ENCODE measurements around the gene MARK2.
A peak's percentile ranks its signal among the peaks of the same experiment; 100 is the strongest.

MARK2 gene

GRCh38 chr11:63920939-63921417, 82.1 kb downstream of the MARK2 start:
- DNase-seq (peak; percentile 66), ATAC-seq (no peak)
- Mint-ChIP-seq H3K4me3 (no peak overlapping the region), H3K36me3 (ENCODE audit: low read depth) (no peaks in the 10 kb centered on the region), H3K27me3 (peaks cover 10% of the 10 kb centered on the region), H3K27ac (no peak overlapping the region), H3K9me3 (no peaks in the 10 kb centered on the region), H3K4me1 (peaks cover 13% of the 10 kb centered on the region)

DNA sequence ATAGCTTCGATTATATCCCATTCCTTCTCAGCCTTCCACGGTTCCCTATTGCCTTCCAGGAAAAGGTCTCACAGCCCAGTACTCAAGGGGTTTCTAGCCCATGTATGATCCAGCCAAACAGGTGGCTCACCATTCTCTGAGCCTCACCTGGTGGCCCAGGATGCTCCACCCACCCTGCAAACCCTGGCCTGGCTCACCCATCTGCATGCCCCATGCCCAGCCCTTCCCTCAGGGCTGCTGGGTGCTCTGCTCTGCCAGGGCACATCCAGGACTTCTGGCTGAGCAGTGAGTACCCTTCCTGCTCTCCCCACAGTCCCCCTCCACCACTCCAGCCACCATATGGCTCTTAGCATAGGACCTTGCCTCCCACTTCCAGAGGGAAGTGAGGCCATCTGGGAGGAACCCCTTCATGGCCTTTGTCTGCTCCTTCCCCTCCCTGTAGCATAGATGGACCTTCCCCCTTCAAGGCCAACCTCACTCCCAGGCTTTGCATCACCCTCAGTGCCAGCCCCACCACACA, 83.8 kb downstream of the MARK2 start:
- Mint-ChIP-seq H3K36me3 (ENCODE audit: low read depth) (no peaks in the 10 kb centered on the region), H3K27ac (no peak overlapping the region), H3K27me3 (peaks cover 7% of the 10 kb centered on the region), H3K4me3 (no peak overlapping the region), H3K4me1 (peaks cover 6% of the 10 kb centered on the region), H3K9me3 (no peaks in the 10 kb centered on the region)
- ATAC-seq (no peak), DNase-seq (no peak)

DNA sequence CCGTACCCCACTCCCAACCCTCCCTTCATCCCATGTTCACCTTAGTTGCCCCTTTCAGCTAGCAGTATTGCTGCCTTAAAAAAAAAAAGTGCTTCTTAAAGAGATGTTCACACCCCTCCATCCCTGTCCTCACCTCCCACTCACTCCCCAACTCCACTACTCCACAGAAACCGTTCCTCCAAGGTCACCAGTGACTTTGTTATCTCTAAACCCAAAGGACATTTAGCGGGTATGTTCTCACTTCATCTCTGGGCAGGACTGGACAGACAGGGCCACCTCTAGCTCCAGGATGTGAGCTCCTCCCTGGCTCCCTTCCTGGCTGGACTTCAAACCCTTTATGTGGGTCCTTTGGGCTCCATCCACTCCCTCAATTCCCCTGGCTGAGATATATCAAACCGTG, 84.4 kb downstream of the MARK2 start:
- Mint-ChIP-seq H3K36me3 (ENCODE audit: low read depth) (no peaks in the 10 kb centered on the region), H3K27me3 (peaks cover 7% of the 10 kb centered on the region), H3K9me3 (no peaks in the 10 kb centered on the region), H3K4me1 (peaks cover 6% of the 10 kb centered on the region), H3K4me3 (no peak overlapping the region), H3K27ac (no peak overlapping the region)
- ATAC-seq (no peak), DNase-seq (no peak)

- H3K27me3 Mint-ChIP-seq = no peaks in the 10 kb centered on the region
- no peaks in the 10 kb centered on the region for H3K4me1 Mint-ChIP-seq
- H3K36me3 Mint-ChIP-seq (ENCODE audit: low read depth) = no peaks in the 10 kb centered on the region
- no peak overlapping the region for H3K4me3 Mint-ChIP-seq
- H3K9me3 Mint-ChIP-seq = no peaks in the 10 kb centered on the region
- ATAC-seq (no peak), DNase-seq (no peak)
- no peak overlapping the region for H3K27ac Mint-ChIP-seq
Measured at GRCh38 chr11:63929616-63930015, 90.7 kb downstream of the MARK2 start.

- Mint-ChIP-seq H3K4me3 (no peak overlapping the region), H3K9me3 (no peaks in the 10 kb centered on the region), H3K4me1 (no peaks in the 10 kb centered on the region), H3K27me3 (no peaks in the 10 kb centered on the region), H3K27ac (no peak overlapping the region), H3K36me3 (ENCODE audit: low read depth) (no peaks in the 10 kb centered on the region)
- no peak for ATAC-seq
- DNase-seq = no peak
Measured at GRCh38 chr11:63931045-63931444, 92.1 kb downstream of the MARK2 start.

DNA sequence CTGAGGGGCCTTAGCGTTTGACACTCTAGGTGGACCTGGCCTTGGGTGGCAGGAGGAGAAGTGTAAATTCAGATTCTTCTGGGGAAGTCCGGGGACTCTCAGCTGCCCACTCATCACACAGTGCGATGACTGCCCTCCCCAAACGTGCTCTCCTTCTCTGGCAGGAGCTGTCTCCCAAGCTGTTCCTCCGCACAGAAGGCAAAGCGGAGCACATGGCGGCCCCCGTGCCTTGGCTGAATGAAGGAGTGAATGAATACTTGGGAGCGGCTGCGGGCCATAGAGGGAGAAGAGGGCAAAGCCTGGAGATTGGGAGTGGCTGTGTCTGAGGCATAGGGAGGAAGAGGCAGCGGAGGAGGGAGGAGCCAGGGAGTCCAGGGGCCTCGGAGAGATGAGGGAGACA, 93.0 kb downstream of the MARK2 start:
- H3K4me3 Mint-ChIP-seq = no peak overlapping the region
- no peaks in the 10 kb centered on the region for H3K27me3 Mint-ChIP-seq
- H3K4me1 Mint-ChIP-seq = no peaks in the 10 kb centered on the region
- DNase-seq = no peak
- H3K36me3 Mint-ChIP-seq (ENCODE audit: low read depth) = no peaks in the 10 kb centered on the region
- no peak for ATAC-seq
- H3K27ac Mint-ChIP-seq = no peak overlapping the region
- no peaks in the 10 kb centered on the region for H3K9me3 Mint-ChIP-seq

GRCh38 chr11:63933459-63933858, 94.5 kb downstream of the MARK2 start:
- Mint-ChIP-seq H3K27ac (no peak overlapping the region), H3K36me3 (ENCODE audit: low read depth) (no peaks in the 10 kb centered on the region), H3K4me3 (no peak overlapping the region), H3K4me1 (peaks cover 9% of the 10 kb centered on the region), H3K9me3 (no peaks in the 10 kb centered on the region), H3K27me3 (no peaks in the 10 kb centered on the region)
- ATAC-seq (no peak), DNase-seq (no peak)

- H3K9me3 Mint-ChIP-seq = no peaks in the 10 kb centered on the region
- DNase-seq = peak; percentile 44
- no peaks in the 10 kb centered on the region for H3K27me3 Mint-ChIP-seq
Measured at GRCh38 chr11:63937713-63938478, 99.0 kb downstream of the MARK2 start.

GRCh38 chr11:63938479-63939396, 99.8 kb downstream of the MARK2 start, which contains the start of gene NAA40:
Gene NAA40 (plus strand): TSS chr11:63939002. CDS start chr11:63939097, 95 bp downstream.
- ATAC-seq (peak; percentile 97), DNase-seq (peak; percentile 96)
- Mint-ChIP-seq H3K4me3 (peak within 1 kb of the TSS; percentile 83), H3K27me3 (no peaks in the 10 kb centered on the region), H3K9me3 (no peaks in the 10 kb centered on the region), H3K36me3 (ENCODE audit: low read depth) (peaks cover 2% of the 10 kb centered on the region), H3K27ac (peak within 1 kb of the TSS; percentile 86), H3K4me1 (peaks cover 25% of the 10 kb centered on the region)

More at GRCh38 chr11:63937713-63938478, 99.0 kb downstream of the MARK2 start:
- Mint-ChIP-seq H3K4me3 (peak overlapping the region; percentile 83), H3K36me3 (ENCODE audit: low read depth) (peaks cover 2% of the 10 kb centered on the region), H3K4me1 (peaks cover 25% of the 10 kb centered on the region), H3K27ac (peak overlapping the region; percentile 86)
- peak; percentile 16 for ATAC-seq

- Mint-ChIP-seq H3K36me3 (ENCODE audit: low read depth) (peaks cover 2% of the 10 kb centered on the region), H3K27ac (peak overlapping the region; percentile 80), H3K4me1 (peaks cover 25% of the 10 kb centered on the region), H3K9me3 (no peaks in the 10 kb centered on the region), H3K27me3 (no peaks in the 10 kb centered on the region), H3K4me3 (peak overlapping the region; percentile 83)
- ATAC-seq (no peak), DNase-seq (no peak)
Measured at GRCh38 chr11:63939397-63939891, 100.5 kb downstream of the MARK2 start.

DNA sequence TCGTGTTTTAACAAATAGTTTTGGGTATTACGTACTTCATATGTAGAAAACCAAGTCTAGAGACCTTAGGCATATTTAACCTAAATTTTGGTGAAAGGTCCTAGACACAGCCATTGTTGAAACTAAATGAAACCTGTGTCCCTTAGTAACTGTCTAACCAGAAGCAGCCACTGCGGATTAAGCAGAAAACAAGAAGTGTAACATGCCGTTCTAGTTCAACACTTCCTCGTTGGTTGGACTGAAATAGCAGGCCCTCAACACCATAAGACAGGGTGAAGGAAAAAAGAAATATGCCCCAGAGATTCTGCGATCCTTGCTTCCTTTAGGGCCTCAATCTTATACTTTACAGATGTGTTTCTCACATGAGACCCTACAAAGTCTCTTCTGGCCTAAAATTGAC, 101.9 kb downstream of the MARK2 start:
- Mint-ChIP-seq H3K27ac (no peak overlapping the region), H3K4me1 (peaks cover 25% of the 10 kb centered on the region), H3K27me3 (no peaks in the 10 kb centered on the region), H3K9me3 (no peaks in the 10 kb centered on the region), H3K36me3 (ENCODE audit: low read depth) (peaks cover 2% of the 10 kb centered on the region), H3K4me3 (peak overlapping the region; percentile 83)
- ATAC-seq (no peak), DNase-seq (no peak)

- ATAC-seq (no peak), DNase-seq (no peak)
- Mint-ChIP-seq H3K36me3 (ENCODE audit: low read depth) (peaks cover 4% of the 10 kb centered on the region), H3K27me3 (no peaks in the 10 kb centered on the region), H3K4me1 (peaks cover 25% of the 10 kb centered on the region), H3K9me3 (no peaks in the 10 kb centered on the region), H3K4me3 (no peak overlapping the region), H3K27ac (no peak overlapping the region)
Measured at GRCh38 chr11:63941901-63942300, 103.0 kb downstream of the MARK2 start.

DNA sequence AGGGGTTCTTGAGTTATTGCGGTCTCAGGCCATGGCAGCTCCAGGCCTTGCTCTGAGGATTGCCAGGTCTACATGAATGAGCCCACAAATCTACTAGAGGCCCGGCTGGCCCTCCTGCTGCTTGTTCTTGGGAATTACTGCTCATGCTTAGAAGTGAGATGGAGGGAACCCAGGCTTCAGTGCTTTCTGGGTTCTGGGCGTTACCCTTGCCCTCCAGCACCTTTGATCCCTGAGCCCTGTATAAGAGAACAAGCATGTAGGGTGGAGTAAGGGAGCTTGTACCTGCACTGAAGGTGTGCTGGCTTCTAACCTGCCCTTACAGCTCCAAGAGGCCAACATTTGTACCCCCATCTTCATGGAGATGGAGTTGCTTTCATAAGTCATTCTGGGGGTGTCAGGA, 103.9 kb downstream of the MARK2 start:
- Mint-ChIP-seq H3K36me3 (ENCODE audit: low read depth) (peaks cover 4% of the 10 kb centered on the region), H3K4me3 (no peak overlapping the region), H3K4me1 (peaks cover 21% of the 10 kb centered on the region), H3K9me3 (no peaks in the 10 kb centered on the region), H3K27ac (no peak overlapping the region), H3K27me3 (no peaks in the 10 kb centered on the region)
- DNase-seq = no peak
- ATAC-seq = no peak

GRCh38 chr11:63944987-63945386, 106.1 kb downstream of the MARK2 start:
- H3K4me1 Mint-ChIP-seq = peaks cover 11% of the 10 kb centered on the region
- H3K27ac Mint-ChIP-seq = no peak overlapping the region
- ATAC-seq (no peak), DNase-seq (no peak)
- no peak overlapping the region for H3K4me3 Mint-ChIP-seq
- H3K36me3 Mint-ChIP-seq (ENCODE audit: low read depth) = peaks cover 7% of the 10 kb centered on the region
- no peaks in the 10 kb centered on the region for H3K9me3 Mint-ChIP-seq
- H3K27me3 Mint-ChIP-seq = no peaks in the 10 kb centered on the region
